GM19043 (cell line): ENCODE results near the gene FIG4.
"Not testable (repeated sequence)": the region's sequence is repeated elsewhere in the genome, so short reads cannot be mapped to it uniquely, and the experiment has no call there.

Experiments used
- ATAC-seq: cut with Tn5 transposase; IDR thresholded peaks from one replicate; pipeline ENCODE4 v1.9.1; 2021; ENCODE audit warnings: low read depth; ENCODE audit not compliant: unreplicated experiment

The FIG4 gene

GRCh38 chr6:109701774-109702173, 10.7 kb downstream of the FIG4 start:
- no peak for ATAC-seq

GRCh38 chr6:109702791-109703190, 11.7 kb downstream of the FIG4 start:
- ATAC-seq: no peak

GRCh38 chr6:109705258-109705657, 14.2 kb downstream of the FIG4 start:
- ATAC-seq: peak; percentile 93

GRCh38 chr6:109706513-109706912, 15.4 kb downstream of the FIG4 start:
- no peak for ATAC-seq

GRCh38 chr6:109708099-109708498, 17.0 kb downstream of the FIG4 start:
- ATAC-seq: not testable (repeated sequence)

GRCh38 chr6:109713097-109713496, 22.0 kb downstream of the FIG4 start:
- no peak for ATAC-seq

GRCh38 chr6:109714166-109714565, 23.1 kb downstream of the FIG4 start:
- ATAC-seq: no peak

GRCh38 chr6:109714611-109715010, 23.5 kb downstream of the FIG4 start:
- no peak for ATAC-seq

- ATAC-seq: no peak
Measured at GRCh38 chr6:109715616-109716015, 24.5 kb downstream of the FIG4 start.

- ATAC-seq: no peak
Measured at GRCh38 chr6:109717971-109718370, 26.9 kb downstream of the FIG4 start.

GRCh38 chr6:109718991-109719390, 27.9 kb downstream of the FIG4 start:
- no peak for ATAC-seq

GRCh38 chr6:109720311-109720710, 29.2 kb downstream of the FIG4 start:
- no peak for ATAC-seq

GRCh38 chr6:109722011-109722410, 30.9 kb downstream of the FIG4 start:
- no peak for ATAC-seq

- no peak for ATAC-seq
Measured at GRCh38 chr6:109722564-109723254, 31.6 kb downstream of the FIG4 start.

- not testable (repeated sequence) for ATAC-seq
Measured at GRCh38 chr6:109725250-109725649, 34.2 kb downstream of the FIG4 start.

GRCh38 chr6:109736273-109737025, 45.4 kb downstream of the FIG4 start:
- ATAC-seq: no peak

- no peak for ATAC-seq
Measured at GRCh38 chr6:109738255-109738654, 47.2 kb downstream of the FIG4 start.

GRCh38 chr6:109738667-109739066, 47.6 kb downstream of the FIG4 start:
- no peak for ATAC-seq

GRCh38 chr6:109739686-109740085, 48.6 kb downstream of the FIG4 start:
- no peak for ATAC-seq

- ATAC-seq: no peak
Measured at GRCh38 chr6:109740787-109741186, 49.7 kb downstream of the FIG4 start.

GRCh38 chr6:109743739-109744138, 52.6 kb downstream of the FIG4 start:
- ATAC-seq: no peak

GRCh38 chr6:109744779-109745178, 53.7 kb downstream of the FIG4 start:
- ATAC-seq: not testable (repeated sequence)
